Measurements from ENCODE around the gene TTI1. TPM values are rescaled to one million over a fixed set of nuclear protein-coding genes. Genes with fewer than 3 reads are reported as not detected.

The TTI1 gene
- total and polyA plus RNA-seq, 2 of the 13 experiments (the other 11 are each of a cell fraction or from before 2014, with no cell fraction given), result 22.9 to 39.8 TPM

- TF ChIP-seq, protein P1, sequence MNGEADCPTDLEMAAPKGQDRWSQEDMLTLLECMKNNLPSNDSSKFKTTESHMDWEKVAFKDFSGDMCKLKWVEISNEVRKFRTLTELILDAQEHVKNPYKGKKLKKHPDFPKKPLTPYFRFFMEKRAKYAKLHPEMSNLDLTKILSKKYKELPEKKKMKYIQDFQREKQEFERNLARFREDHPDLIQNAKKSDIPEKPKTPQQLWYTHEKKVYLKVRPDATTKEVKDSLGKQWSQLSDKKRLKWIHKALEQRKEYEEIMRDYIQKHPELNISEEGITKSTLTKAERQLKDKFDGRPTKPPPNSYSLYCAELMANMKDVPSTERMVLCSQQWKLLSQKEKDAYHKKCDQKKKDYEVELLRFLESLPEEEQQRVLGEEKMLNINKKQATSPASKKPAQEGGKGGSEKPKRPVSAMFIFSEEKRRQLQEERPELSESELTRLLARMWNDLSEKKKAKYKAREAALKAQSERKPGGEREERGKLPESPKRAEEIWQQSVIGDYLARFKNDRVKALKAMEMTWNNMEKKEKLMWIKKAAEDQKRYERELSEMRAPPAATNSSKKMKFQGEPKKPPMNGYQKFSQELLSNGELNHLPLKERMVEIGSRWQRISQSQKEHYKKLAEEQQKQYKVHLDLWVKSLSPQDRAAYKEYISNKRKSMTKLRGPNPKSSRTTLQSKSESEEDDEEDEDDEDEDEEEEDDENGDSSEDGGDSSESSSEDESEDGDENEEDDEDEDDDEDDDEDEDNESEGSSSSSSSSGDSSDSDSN (CRISPR knock-in tag; IDR thresholded peaks at IDR 0.05), result no peak
- TF ChIP-seq ZNF136 (CRISPR knock-in tag; IDR thresholded peaks at IDR 0.05; ENCODE audit: low read depth) (peak; percentile 33; the same call in 1 of the 2 replicates), KAT2B (IDR thresholded peaks at IDR 0.05; ENCODE audit: borderline replicate concordance, low read depth, low read length) (peak; percentile 45; the same call in 1 of the 2 replicates), HOXA9 (CRISPR knock-in tag; IDR thresholded peaks at IDR 0.05; ENCODE audit: borderline replicate concordance) (no peak), MYNN (CRISPR knock-in tag; IDR thresholded peaks at IDR 0.05; ENCODE audit: low read depth) (no peak), ZNF362 (CRISPR knock-in tag; IDR thresholded peaks at IDR 0.05; ENCODE audit: borderline replicate concordance) (peak; percentile 87), ZNF317 (CRISPR knock-in tag; IDR thresholded peaks at IDR 0.05) (peak; percentile 62; the same call in 1 of the 2 replicates), RARA (CRISPR knock-in tag; IDR thresholded peaks at IDR 0.05) (peak; percentile 93), SALL1 (CRISPR knock-in tag; IDR thresholded peaks at IDR 0.05) (peak; percentile 26; the same call in 1 of the 2 replicates), ZNF850 (CRISPR knock-in tag; conservative IDR thresholded peaks at IDR 0.05) (no peak), KLF9 (CRISPR knock-in tag; IDR thresholded peaks at IDR 0.05; ENCODE audit: low read depth) (no peak), SIX1 (CRISPR knock-in tag; IDR thresholded peaks at IDR 0.05; ENCODE audit: borderline replicate concordance) (peak; percentile 87; the same call in 1 of the 2 replicates)
- TF ChIP-seq, protein P2, sequence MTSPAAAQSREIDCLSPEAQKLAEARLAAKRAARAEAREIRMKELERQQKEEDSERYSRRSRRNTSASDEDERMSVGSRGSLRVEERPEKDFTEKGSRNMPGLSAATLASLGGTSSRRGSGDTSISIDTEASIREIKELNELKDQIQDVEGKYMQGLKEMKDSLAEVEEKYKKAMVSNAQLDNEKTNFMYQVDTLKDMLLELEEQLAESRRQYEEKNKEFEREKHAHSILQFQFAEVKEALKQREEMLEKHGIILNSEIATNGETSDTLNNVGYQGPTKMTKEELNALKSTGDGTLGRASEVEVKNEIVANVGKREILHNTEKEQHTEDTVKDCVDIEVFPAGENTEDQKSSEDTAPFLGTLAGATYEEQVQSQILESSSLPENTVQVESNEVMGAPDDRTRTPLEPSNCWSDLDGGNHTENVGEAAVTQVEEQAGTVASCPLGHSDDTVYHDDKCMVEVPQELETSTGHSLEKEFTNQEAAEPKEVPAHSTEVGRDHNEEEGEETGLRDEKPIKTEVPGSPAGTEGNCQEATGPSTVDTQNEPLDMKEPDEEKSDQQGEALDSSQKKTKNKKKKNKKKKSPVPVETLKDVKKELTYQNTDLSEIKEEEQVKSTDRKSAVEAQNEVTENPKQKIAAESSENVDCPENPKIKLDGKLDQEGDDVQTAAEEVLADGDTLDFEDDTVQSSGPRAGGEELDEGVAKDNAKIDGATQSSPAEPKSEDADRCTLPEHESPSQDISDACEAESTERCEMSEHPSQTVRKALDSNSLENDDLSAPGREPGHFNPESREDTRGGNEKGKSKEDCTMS (CRISPR knock-in tag; conservative IDR thresholded peaks at IDR 0.05), result no peak
- TF ChIP-seq, protein P3, sequence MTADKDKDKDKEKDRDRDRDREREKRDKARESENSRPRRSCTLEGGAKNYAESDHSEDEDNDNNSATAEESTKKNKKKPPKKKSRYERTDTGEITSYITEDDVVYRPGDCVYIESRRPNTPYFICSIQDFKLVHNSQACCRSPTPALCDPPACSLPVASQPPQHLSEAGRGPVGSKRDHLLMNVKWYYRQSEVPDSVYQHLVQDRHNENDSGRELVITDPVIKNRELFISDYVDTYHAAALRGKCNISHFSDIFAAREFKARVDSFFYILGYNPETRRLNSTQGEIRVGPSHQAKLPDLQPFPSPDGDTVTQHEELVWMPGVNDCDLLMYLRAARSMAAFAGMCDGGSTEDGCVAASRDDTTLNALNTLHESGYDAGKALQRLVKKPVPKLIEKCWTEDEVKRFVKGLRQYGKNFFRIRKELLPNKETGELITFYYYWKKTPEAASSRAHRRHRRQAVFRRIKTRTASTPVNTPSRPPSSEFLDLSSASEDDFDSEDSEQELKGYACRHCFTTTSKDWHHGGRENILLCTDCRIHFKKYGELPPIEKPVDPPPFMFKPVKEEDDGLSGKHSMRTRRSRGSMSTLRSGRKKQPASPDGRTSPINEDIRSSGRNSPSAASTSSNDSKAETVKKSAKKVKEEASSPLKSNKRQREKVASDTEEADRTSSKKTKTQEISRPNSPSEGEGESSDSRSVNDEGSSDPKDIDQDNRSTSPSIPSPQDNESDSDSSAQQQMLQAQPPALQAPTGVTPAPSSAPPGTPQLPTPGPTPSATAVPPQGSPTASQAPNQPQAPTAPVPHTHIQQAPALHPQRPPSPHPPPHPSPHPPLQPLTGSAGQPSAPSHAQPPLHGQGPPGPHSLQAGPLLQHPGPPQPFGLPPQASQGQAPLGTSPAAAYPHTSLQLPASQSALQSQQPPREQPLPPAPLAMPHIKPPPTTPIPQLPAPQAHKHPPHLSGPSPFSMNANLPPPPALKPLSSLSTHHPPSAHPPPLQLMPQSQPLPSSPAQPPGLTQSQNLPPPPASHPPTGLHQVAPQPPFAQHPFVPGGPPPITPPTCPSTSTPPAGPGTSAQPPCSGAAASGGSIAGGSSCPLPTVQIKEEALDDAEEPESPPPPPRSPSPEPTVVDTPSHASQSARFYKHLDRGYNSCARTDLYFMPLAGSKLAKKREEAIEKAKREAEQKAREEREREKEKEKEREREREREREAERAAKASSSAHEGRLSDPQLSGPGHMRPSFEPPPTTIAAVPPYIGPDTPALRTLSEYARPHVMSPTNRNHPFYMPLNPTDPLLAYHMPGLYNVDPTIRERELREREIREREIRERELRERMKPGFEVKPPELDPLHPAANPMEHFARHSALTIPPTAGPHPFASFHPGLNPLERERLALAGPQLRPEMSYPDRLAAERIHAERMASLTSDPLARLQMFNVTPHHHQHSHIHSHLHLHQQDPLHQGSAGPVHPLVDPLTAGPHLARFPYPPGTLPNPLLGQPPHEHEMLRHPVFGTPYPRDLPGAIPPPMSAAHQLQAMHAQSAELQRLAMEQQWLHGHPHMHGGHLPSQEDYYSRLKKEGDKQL (CRISPR knock-in tag; IDR thresholded peaks at IDR 0.05; ENCODE audit: low read depth), result peak; percentile 85
- TF ChIP-seq, protein P4, sequence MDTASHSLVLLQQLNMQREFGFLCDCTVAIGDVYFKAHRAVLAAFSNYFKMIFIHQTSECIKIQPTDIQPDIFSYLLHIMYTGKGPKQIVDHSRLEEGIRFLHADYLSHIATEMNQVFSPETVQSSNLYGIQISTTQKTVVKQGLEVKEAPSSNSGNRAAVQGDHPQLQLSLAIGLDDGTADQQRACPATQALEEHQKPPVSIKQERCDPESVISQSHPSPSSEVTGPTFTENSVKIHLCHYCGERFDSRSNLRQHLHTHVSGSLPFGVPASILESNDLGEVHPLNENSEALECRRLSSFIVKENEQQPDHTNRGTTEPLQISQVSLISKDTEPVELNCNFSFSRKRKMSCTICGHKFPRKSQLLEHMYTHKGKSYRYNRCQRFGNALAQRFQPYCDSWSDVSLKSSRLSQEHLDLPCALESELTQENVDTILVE (CRISPR knock-in tag; IDR thresholded peaks at IDR 0.05), result peak; percentile 45; the same call in 1 of the 2 replicates
Observed at GRCh38 chr20:38082894-38083293, 49.6 kb upstream of the TTI1 start (continued).

All from HepG2 (cell line).